HK-2 (cell line): ENCODE data around the gene CCNI2.
A peak's percentile ranks its signal among the peaks of the same experiment; 100 is the strongest.

Experiments
- DNase-seq: peaks from one replicate; pipeline ENCODE4 v3.0.0-alpha.2; 2018; ENCODE audit not compliant: unreplicated experiment

The CCNI2 gene, protein sequence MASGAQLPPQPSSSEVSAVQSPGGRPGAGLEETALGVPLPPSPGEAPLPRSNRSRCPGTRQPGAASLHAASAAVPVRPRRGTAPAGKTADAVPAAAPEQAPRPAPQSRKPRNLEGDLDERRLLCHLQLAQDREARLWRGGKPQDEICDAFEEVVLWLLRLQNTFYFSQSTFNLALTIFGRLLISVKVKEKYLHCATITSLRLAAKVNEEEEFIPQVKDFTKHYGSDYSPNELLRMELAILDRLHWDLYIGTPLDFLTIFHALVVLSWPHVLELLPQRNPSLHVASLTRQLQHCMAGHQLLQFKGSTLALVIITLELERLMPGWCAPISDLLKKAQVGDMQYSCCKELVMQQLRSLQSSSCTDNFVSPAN

DNA sequence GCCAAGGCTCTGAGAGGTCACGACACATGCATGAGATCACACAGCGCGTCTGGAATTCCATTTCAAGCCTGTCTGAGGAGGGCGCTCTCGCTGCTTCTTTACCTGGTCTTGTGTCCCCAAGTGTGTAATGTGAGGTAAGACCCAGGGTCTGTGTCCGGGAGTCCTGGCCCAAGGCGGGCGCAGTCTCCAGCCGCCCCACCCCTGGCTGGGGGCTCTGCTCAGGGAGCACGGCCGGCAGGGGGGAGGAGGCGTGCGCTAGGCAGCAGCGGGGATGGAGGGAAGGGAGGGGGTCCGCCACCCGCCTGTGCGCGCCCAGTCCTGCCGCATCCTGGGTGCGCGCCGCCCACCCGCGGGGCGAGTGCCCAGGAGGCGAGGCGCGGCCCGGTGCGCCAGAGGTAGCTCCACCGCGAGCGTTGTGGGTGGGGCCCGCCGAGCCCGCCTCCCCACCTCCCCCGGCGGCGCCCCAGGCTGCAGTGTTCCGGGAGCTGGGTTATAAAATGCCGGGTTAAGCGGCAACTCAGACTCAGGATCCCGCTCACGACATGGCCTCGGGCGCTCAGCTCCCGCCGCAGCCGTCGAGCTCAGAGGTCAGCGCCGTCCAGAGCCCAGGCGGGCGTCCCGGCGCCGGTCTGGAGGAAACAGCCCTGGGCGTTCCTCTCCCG, at the start of gene CCNI2:
TSS of gene CCNI2 (plus strand) at position 473 of the 662 bp plus-strand sequence. CDS start at position 543, 70 bp downstream.
- DNase-seq = no peak

GRCh38 chr5:132704875-132705274, 42.4 kb upstream of the CCNI2 start:
- DNase-seq = no peak

DNA sequence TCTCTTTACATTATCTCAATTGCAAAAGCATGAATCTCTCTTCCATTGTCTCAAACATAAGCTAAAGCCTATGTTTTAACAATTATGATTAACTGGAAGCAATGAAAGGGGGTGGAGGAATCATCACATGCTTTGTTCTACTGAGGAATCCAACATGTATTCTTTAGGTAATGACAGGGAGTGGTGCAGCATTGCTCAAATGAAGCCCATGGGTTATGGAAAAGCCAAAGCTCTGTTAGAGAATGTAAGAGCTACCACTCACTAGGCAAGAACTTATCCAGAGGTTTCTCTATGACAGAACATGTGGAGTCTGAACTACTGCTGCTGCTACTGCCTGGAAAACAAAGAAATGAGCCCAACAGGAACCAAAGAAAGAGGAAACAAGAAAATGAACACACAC, 38.6 kb upstream of the CCNI2 start:
- DNase-seq = no peak

DNA sequence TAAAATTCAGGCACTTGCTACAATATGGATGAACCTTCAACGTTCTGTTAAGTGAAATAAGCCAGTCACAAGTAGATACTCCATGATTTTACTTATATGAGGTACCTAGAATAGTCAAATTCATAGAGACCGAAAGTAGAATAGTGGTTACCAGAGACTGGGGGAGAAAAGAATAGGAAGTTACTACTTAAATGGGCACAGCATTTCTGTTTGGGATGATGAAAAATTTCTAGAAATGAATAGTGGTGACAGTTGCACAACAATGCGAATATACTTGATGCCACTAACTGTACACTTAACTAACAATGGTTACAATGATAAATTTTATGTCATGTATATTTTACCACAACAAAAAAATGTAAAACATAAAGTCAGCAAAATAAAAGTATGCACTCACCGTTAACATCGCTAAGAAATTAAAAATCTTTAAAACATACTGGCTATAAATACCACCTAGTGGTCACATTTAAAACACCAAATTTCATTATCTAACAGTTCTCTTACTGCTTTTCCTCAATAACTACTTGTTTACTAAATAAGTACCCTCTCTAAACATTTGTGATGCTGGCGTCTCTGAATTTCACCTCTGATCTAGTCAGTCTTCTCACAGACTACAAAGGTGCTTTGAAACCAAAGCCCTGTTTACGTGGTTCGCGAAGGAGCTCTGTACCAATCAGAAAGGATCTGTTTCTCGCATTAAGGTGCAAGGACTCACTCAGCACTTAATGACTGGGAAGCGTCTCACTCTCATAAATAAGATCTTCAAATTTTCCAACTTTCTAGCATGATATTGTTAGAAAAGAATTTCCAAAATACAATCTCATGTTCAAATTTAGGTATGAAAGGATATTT, 32.5 kb upstream of the CCNI2 start:
- DNase-seq = no peak

GRCh38 chr5:132718544-132719312, 28.5 kb upstream of the CCNI2 start:
- DNase-seq = no peak

DNA sequence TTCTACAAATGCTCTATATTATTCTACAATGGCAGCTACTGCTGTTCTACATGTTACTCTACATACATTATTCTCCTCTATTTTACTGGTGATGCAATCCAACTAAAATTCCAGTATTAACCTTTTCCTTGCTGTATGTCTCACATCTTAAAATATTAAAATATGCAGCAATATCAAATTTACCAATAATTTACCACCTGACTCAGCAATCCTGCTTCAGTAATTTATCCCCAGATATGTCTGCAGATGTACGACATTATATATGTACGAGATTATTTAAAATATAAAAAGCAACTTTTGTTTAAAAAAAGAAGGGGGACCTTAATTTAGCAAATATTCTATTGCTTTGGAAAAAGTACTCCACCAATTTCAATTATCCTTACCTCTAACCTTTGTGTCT, 21.5 kb upstream of the CCNI2 start:
- DNase-seq = no peak

DNA sequence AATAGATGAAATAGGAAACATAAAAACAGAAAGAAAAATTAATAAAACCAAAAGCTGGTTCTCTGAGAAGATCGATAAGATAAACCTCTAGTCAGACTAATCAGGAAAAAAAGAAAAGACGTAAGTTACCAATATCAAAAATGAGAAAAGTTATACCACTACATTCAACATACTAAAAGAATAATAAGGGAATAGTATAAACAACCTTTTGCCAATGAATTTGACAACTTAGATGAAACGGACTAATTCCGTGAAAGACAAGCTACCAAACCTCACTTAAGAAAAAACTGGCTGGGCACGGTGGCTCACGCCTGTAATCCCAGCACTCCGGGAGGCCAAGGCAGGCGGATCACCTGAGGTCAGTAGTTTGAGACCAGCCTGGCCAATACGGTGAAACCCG, 17.3 kb upstream of the CCNI2 start:
- no peak for DNase-seq

DNA sequence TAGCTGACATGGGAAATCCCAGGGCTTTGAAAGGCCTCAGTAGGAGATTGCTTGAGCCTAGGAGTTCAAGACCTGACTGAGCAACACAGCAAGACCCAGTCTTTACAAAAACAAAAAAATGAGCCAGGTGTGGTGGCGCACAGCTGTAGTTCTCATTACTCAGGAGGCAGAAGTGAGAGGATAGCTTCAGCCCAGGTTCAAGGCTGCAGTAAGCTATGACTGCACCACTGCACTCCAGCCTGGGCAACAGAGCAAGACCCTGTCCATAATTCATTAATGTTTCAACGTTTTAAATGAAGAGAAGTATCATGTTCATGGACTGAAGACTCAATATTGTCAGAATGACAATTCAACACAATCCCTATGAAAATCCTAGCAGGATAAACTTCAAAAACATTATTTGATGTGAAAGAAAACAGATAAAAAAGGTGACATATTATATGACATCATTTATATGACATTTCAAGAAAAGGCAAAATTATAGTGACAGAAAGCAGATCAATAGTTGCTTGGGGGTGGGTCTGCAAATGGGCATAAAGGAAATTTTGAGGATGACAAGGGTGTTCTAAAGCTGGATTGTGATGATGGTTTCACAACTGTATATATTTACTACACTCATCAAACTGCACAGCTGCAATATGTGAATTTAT, 13.6 kb upstream of the CCNI2 start:
- DNase-seq = no peak

- no peak for DNase-seq
Observed at GRCh38 chr5:132734687-132735086, 12.5 kb upstream of the CCNI2 start.

DNA sequence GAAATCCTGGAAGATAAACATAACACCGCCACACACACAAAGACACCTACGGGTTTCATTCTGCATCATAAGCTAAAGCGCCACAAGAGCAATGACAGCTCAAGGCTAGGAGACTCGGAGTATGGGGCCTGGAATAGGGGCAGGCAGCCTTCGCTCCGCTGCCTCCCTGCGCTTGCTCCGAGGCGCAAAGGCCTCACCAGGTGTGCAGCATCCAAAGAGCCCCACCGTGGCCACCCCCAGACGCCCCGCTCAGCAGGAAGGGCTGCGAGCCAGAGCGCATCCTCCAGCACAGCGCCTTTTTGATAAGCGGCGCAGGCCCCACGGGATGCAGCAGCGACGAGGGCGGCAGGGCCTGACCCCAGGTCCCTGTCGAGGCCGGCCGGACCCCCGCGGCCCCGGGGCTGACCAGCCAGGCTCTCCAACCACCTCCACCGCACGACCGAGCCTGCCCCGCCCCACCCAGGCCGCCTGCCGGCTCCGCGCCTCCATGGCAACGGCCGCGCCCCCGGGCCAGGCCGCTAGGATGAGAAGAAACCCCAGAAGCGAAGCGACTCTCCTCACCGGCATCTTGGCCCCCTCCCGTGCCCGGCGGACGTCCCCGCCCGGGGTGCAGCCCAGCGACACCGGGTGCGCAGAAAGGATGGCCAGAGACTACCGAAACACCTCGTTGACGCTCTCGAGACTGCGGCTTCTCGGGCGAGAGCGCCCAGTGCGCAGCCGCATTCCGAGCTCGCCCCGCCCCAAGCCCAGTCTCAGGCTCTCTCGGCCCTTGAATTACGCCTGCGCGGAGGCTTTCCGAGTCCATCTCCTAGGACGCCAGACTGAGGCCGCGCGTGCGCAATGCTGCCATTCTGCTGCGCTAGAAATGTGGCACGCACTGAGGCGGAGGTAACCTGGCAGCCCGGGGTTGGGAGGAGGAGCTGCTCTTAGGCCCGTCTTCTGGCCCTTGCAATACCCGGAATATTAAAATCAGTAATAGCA, 10.1 kb upstream of the CCNI2 start, which contains the start of gene KIF3A:
TSS of gene KIF3A (minus strand) at position 694 of the 981 bp plus-strand sequence. CDS start at position 567, 127 bp downstream.
- peak; percentile 96 for DNase-seq

- DNase-seq = no peak
Observed at GRCh38 chr5:132737982-132738681, 9.1 kb upstream of the CCNI2 start.

DNA sequence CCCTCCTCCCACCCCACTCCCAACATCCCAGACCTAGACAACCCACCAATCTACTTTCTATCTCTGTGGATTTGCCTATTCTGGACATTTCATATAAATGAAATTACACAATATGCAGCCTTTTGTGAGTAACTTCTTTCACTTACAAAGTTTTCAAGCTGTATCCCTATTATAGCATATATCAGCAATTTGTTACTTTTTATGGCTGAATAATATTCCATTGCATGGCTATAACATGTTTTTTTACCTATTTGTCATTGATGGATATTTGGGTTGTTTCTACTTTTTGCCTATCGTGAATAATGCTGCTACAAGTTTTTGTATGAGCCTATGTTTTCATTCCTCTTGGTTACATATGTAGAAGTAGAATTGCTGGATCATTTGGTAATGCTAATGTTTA, 8.0 kb upstream of the CCNI2 start:
- no peak for DNase-seq

DNA sequence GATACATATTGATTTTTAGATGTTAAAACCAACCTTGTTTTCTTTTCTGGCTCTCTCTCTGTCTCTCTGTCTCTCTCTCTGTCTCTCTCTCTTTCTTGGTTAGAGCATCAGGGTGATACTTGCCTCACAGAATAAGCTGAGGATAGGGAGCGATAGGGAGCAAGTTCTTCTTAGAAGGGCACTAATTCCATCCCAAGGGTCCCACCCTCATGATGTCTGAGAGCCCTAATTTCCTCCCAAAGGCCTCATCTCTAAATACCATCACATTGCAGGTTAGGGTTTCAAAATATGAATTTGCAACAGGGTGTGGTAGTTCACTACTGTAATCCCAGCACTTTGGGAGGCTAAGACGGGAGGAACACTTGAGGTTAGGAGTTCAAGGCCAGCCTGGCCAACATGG, 5.1 kb upstream of the CCNI2 start:
- no peak for DNase-seq

DNA sequence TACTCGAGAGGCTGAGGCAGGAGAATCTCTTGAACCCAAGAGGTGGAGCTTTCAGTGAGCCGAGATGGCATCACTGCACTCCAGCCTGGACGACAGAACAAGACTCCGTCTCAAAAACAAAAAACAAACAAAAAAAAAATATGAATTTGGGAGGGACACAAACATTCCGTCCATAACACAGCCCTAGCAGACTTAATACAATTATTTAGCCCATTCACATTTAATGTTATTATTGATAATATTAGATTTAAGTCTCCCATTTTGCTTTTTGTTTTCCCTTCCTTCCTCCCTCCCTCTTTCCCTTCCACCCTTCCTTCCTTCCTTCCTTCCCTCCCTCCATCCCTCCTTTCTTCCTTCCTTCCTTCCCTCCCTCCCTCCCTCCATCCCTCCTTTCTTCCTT, 4.6 kb upstream of the CCNI2 start:
- DNase-seq = no peak

DNA sequence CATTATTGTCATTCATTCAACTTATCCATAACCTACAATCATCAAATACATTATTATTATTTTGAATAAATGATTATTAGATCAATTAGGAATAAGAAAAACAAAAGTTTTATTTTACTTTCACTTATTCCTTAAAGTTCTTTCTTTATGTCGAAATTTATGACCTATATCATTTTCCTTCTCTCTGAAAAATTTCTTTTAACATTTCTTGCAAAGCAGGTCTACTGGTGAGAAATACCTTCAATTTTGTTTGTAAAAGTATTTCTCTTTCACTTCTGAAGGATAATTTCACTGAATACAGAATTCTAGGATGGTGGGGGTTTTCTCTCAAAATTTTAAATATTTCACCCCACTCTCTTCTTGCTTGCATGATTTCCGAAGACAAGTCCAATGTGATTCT, 2.6 kb upstream of the CCNI2 start:
- no peak for DNase-seq

- no peak for DNase-seq
Observed at GRCh38 chr5:132746592-132746953, 653 bp upstream of the CCNI2 start.

GRCh38 chr5:132747616-132748440, 602 bp downstream of the CCNI2 start:
- DNase-seq = no peak

DNA sequence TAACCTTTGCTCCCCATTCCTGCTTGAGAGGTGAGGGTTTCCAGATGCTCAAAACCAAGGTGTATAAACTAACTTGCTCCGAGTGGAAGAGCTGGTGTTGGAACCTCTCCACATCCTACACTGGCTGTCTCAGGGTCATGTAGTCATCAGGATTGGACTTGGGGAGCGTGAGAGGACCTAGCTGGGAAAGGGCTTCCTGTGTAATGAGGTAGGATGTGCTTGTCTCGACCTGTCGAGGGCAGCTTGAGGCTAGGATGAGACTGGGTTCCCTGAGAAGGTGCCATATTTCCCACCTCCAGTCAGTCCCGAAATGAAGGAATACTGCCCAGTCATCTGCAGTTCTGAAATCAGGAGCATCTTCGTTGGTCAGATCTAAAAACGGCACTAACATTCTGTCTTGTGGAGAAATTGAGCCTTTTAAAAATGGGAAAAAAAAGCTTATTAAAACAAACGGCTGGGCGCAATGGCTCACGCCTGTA, 1.3 kb downstream of the CCNI2 start:
- DNase-seq = no peak
